GM12878 (cell line): ENCODE measurements around the gene CCDC187. TPM values are rescaled to one million over a fixed set of nuclear protein-coding genes. Genes with fewer than 3 reads are reported as not detected.

Source experiments
- ATAC-seq: fragments of 200-7000 bp; cut with Tn5 transposase; 3 replicates; pipeline ENCODE4 v1.9.1; 2020; ENCODE audit warnings: mild to moderate bottlenecking, moderate library complexity
- BruUV-seq: library from RNA; stranded (reverse); fragments of 400-500 nt; replicated peaks from 2 replicates; lab custom pipeline; 2021; lab: Mats Ljungman, UMichigan
- CTCF ChIA-PET: fragments of 300-600 bp; sonication (Branson Sonifier 250); formaldehyde crosslinking; extraction: SDS; loops from one replicate; lab custom pipeline; 2021; ENCODE audit warnings: inconsistent platforms; lab: Yijun Ruan, JAX
- POLR2A ChIA-PET: fragments of 350-600 bp; formaldehyde crosslinking; extraction: SDS; loops from one replicate; lab custom pipeline; 2021; ENCODE audit warnings: inconsistent platforms; lab: Charles Lee
- RAD21 ChIA-PET: fragments of 300-600 bp; sonication (Branson Sonifier 250); formaldehyde crosslinking; loops from one replicate; lab custom pipeline; 2023; ENCODE audit warnings: antibody characterized with exemption; ENCODE audit not compliant: unreplicated experiment; lab: Charles Lee
- SMC1A ChIA-PET: fragments of 300-600 bp; sonication (Branson Sonifier 250); formaldehyde crosslinking; loops from one replicate; lab custom pipeline; 2023; ENCODE audit not compliant: unreplicated experiment, uncharacterized antibody; lab: Charles Lee
- DNase-seq: peaks from one replicate; pipeline ENCODE4 v3.0.0-alpha.2; 2011; ENCODE audit warnings: low read depth, low spot score
- FAIRE-seq: peaks from 3 replicates; lab custom pipeline; 2011; peaks lifted over from hg19 to GRCh38; lab: Jason Lieb, UNC
- H2AFZ ChIP-seq: 2 replicates; pipeline ENCODE4 v1.6.0; 2011; ENCODE audit warnings: low read depth, low read length, control low read depth; ENCODE audit not compliant: control insufficient read depth
- H3K27ac ChIP-seq: 2 replicates; pipeline ENCODE4 v1.5.1; 2011; ENCODE audit warnings: control low read depth; ENCODE audit not compliant: control insufficient read depth, insufficient read depth
- H3K27me3 ChIP-seq, 2 experiments: replicated peaks in 1 of 2; 2 replicates each; pipeline versions ENCODE4 v1.6.0 to v1.6.1; 2011; ENCODE audit warnings: low read length in 1 of 2; ENCODE audit not compliant: control insufficient read depth in 2 of 2, insufficient read depth in 2 of 2
- H3K36me3 ChIP-seq, 2 experiments: 2 replicates each; pipeline ENCODE4 v1.5.1; 2011; ENCODE audit warnings: low read length in 1 of 2; ENCODE audit not compliant: control insufficient read depth in 2 of 2, insufficient read depth in 2 of 2
- H3K4me1 ChIP-seq: 2 replicates; pipeline ENCODE4 v1.6.1; 2011; ENCODE audit warnings: mild to moderate bottlenecking, low read length, moderate library complexity, mixed read lengths; ENCODE audit not compliant: control insufficient read depth, insufficient read depth
- H3K4me2 ChIP-seq: 2 replicates; pipeline ENCODE4 v1.6.0; 2011; ENCODE audit warnings: control low read depth; ENCODE audit not compliant: control insufficient read depth, insufficient read depth
- H3K4me3 ChIP-seq: fragments of 200-600 bp; sonication (generic); 2 replicates; pipeline ENCODE4 v1.5.1; 2016
- H3K79me2 ChIP-seq: 2 replicates; pipeline ENCODE4 v1.6.0; 2011; ENCODE audit warnings: low read length; ENCODE audit not compliant: control insufficient read depth, insufficient read depth
- H3K9ac ChIP-seq: 2 replicates; pipeline ENCODE4 v1.8.0; 2011; ENCODE audit warnings: low read length, control low read depth, mixed read lengths; ENCODE audit not compliant: control insufficient read depth, insufficient read depth
- H3K9me3 ChIP-seq: replicated peaks from 3 replicates; pipeline ENCODE4 v1.5.1; 2011; ENCODE audit warnings: mild to moderate bottlenecking, low read length; ENCODE audit not compliant: control insufficient read depth, insufficient read depth
- H4K20me1 ChIP-seq: 2 replicates; pipeline ENCODE4 v1.6.0; 2011; ENCODE audit not compliant: control insufficient read depth, insufficient read depth
- BMI1 ChIP-seq: fragments of 450-650 bp; IDR thresholded peaks from 2 replicates; pipeline ENCODE4 v1.6.1; 2016; ENCODE audit warnings: mild to moderate bottlenecking, moderate library complexity, borderline replicate concordance
- E2F4 ChIP-seq: IDR thresholded peaks from 2 replicates; pipeline ENCODE4 v1.6.1; 2012; ENCODE audit warnings: low read depth, low read length, improper control_type of control experiment
- HDGF ChIP-seq: fragments of 450-650 bp; IDR thresholded peaks from 2 replicates; pipeline ENCODE4 v1.6.1; 2016; ENCODE audit warnings: antibody characterized with exemption
- MYB ChIP-seq: fragments of 150-350 bp; IDR thresholded peaks from 2 replicates; pipeline ENCODE4 v1.6.1; 2014; ENCODE audit warnings: mild to moderate bottlenecking, low read depth, low read length, borderline replicate concordance
- NFIC ChIP-seq: IDR thresholded peaks from 2 replicates; pipeline ENCODE4 v1.6.1; 2012; ENCODE audit warnings: low read depth, mild to moderate bottlenecking, inconsistent platforms, low read length, moderate library complexity
- PRDM15 ChIP-seq: fragments of 450-650 bp; formaldehyde crosslinking; IDR thresholded peaks from 2 replicates; pipeline ENCODE4 v1.4.0; 2020; ENCODE audit warnings: mild to moderate bottlenecking, moderate library complexity
- RB1 ChIP-seq: fragments of 450-650 bp; formaldehyde crosslinking; IDR thresholded peaks from 2 replicates; pipeline ENCODE4 v1.6.1; 2017; ENCODE audit warnings: mild to moderate bottlenecking, borderline replicate concordance
- REST ChIP-seq: IDR thresholded peaks from 2 replicates; pipeline ENCODE4 v1.6.1; 2012; ENCODE audit warnings: mild to moderate bottlenecking, low read depth, low read length
- SUPT20H ChIP-seq: IDR thresholded peaks from 2 replicates; pipeline ENCODE4 v1.6.1; 2011; ENCODE audit warnings: low read depth, mild to moderate bottlenecking, low read length, moderate library complexity, borderline replicate concordance; ENCODE audit not compliant: control insufficient read depth
- ZBTB4 ChIP-seq: fragments of 450-650 bp; formaldehyde crosslinking; IDR thresholded peaks from 2 replicates; pipeline ENCODE4 v1.4.0; 2022; ENCODE audit warnings: mild to moderate bottlenecking, moderate library complexity
- ZNF384 ChIP-seq: IDR thresholded peaks from 2 replicates; pipeline ENCODE4 v1.6.1; 2012; ENCODE audit warnings: low read depth, mild to moderate bottlenecking, low read length, improper control_type of control experiment, borderline replicate concordance
- WGBS: methylation state at CpG from one replicate; pipeline ENCODE4 v1.1.6; 2016; ENCODE audit warnings: low lambda C conversion rate; ENCODE audit not compliant: insufficient replicate concordance, insufficient coverage; ENCODE audit errors: missing lambda C conversion rate; 5-methylcytosine and 5-hydroxymethylcytosine counted together
- in situ Hi-C: fragments of 300-500 bp; cut with MboI; formaldehyde crosslinking; loops from 9 replicates; pipeline ENCODE4 v1.14.3; 2018; ENCODE audit warnings: mixed read lengths
- intact Hi-C: fragments of 100-400 bp; cut with micrococcal nuclease; formaldehyde crosslinking; loops from one replicate; pipeline ENCODE4 v1.14.2; 2022; ENCODE audit not compliant: unreplicated experiment
- polyA plus RNA-seq, 11 experiments: library from polyadenylated mRNA; depleted of rRNA in 4 of 11; unstranded in 6 of 11; stranded (reverse) in 5 of 11; fragments of >200 nt; fragmentation: Nextera tagmentation in 4 of 11; fragmentation: Illumina TruSeq in 1 of 11; extraction: Ambion mirVana in 4 of 11; extraction: Trizol in 1 of 11; gene quantifications; 1 replicate in 1 of 11; 2 replicates in 10 of 11; pipeline versions ENCODE4 v1.2.1 to v1.2.3, GENCODE V29; 2011 to 2016; ENCODE audit warnings: inconsistent platforms in 2 of 11, missing spikeins in 2 of 11, low read depth in 1 of 11
- total RNA-seq, 4 experiments: library from RNA; depleted of rRNA in 3 of 4; stranded (reverse); fragments of >200 nt in 3 of 4; fragmentation: Illumina TruSeq in 1 of 4; extraction: Trizol in 1 of 4; gene quantifications; 2 replicates each; pipeline versions ENCODE4 v1.2.1 to v1.2.3, GENCODE V29; 2013 to 2021

Gene CCDC187
- total and polyA plus RNA-seq, 10 of the 15 experiments (the other 5 are each of a cell fraction or from before 2014, with no cell fraction given), result 0.04 to 0.23 (median 0.04) TPM; not detected in 7

GRCh38 chr9:136218271-136218670 lies 85.6 kb downstream of the CCDC187 start:
- H2AFZ ChIP-seq, result no peak overlapping the region
- DNase-seq (no peak), ATAC-seq (no peak), FAIRE-seq (no peak)
- RAD21 ChIA-PET, result no interaction called here
- BruUV-seq, result no TSS peak
- no peak overlapping the region for H3K4me3 ChIP-seq
- H3K36me3 ChIP-seq, result peaks cover 29 to 44% of the 10 kb centered on the region in 2 experiments
- 93% methylated on average over 11 of the region's 16 CpGs for WGBS
- no peaks in the 10 kb centered on the region for H3K27me3 ChIP-seq
- SMC1A ChIA-PET, result interaction anchor here (1.6 kb wide), 1 partner anchor 10 kb away, joined by 3 read pairs; no protein-coding TSS in a partner anchor
- H3K79me2 ChIP-seq, result no peaks in the 10 kb centered on the region
- POLR2A ChIA-PET, result no interaction called here
- in situ Hi-C loops, result no loop called here
- intact Hi-C loops, result no loop called here
- no peak overlapping the region for H3K9ac ChIP-seq
- H3K4me1 ChIP-seq, result no peaks in the 10 kb centered on the region
- CTCF ChIA-PET, result interaction anchor here (1.4 kb wide), 1 partner anchor 96 kb away, joined by 4 read pairs; no protein-coding TSS in a partner anchor
- H3K27ac ChIP-seq, result no peak overlapping the region
- H4K20me1 ChIP-seq, result no peaks in the 10 kb centered on the region; the same call in 1 of the 2 replicates
- H3K9me3 ChIP-seq, result no peaks in the 10 kb centered on the region; the same call in 2 of the 3 replicates
- H3K4me2 ChIP-seq, result no peak overlapping the region
- TF ChIP-seq ZBTB4 (CRISPR knock-in tag) (no peak), HDGF (no peak), REST (no peak), SUPT20H (no peak), MYB (no peak), ZNF384 (no peak), RB1 (no peak), BMI1 (no peak), PRDM15 (CRISPR knock-in tag) (no peak), E2F4 (no peak), NFIC (no peak)
